Activated CD4-positive, CD25-positive, alpha-beta regulatory T cell treated with anti-CD3 and anti-CD28 coated beads, Interleukin-2, amount 50 U/mL, for 72 hours (primary cell): ENCODE results near the gene SYNE2.
"Not testable (repeated sequence)": the region's sequence is repeated elsewhere in the genome, so short reads cannot be mapped to it uniquely, and the experiment has no call there.

Source experiments
- DNase-seq: peaks from one replicate; pipeline ENCODE4 v3.0.0; 2021

SYNE2 gene

GRCh38 chr14:64040044-64040443, 187.2 kb downstream of the SYNE2 start:
- DNase-seq = no peak

- DNase-seq = not testable (repeated sequence)
These were observed 190.5 kb downstream of the SYNE2 start for GRCh38 chr14:64043296-64043695.

GRCh38 chr14:64045091-64045490, 192.3 kb downstream of the SYNE2 start:
- DNase-seq = no peak

GRCh38 chr14:64049616-64050381, 197.0 kb downstream of the SYNE2 start:
- DNase-seq = no peak

GRCh38 chr14:64053694-64054669, 201.2 kb downstream of the SYNE2 start:
- no peak for DNase-seq

GRCh38 chr14:64059454-64060198, 206.8 kb downstream of the SYNE2 start:
- no peak for DNase-seq

GRCh38 chr14:64060199-64060545, 207.4 kb downstream of the SYNE2 start:
- DNase-seq = no peak

GRCh38 chr14:64060648-64061096, 207.9 kb downstream of the SYNE2 start:
- DNase-seq = no peak

GRCh38 chr14:64061115-64061514, 208.3 kb downstream of the SYNE2 start:
- no peak for DNase-seq

- DNase-seq = no peak
These were observed 208.9 kb downstream of the SYNE2 start for GRCh38 chr14:64061706-64062105.

GRCh38 chr14:64062381-64063115, 209.7 kb downstream of the SYNE2 start:
- DNase-seq = no peak

GRCh38 chr14:64064447-64064846, 211.6 kb downstream of the SYNE2 start:
- DNase-seq = no peak

- no peak for DNase-seq
These were observed 217.0 kb downstream of the SYNE2 start for GRCh38 chr14:64069634-64070359.

GRCh38 chr14:64074961-64075612, 222.3 kb downstream of the SYNE2 start:
- DNase-seq = no peak

GRCh38 chr14:64075613-64076005, 222.8 kb downstream of the SYNE2 start:
- no peak for DNase-seq

GRCh38 chr14:64080452-64080851, 227.6 kb downstream of the SYNE2 start:
- no peak for DNase-seq

GRCh38 chr14:64081174-64081746, 228.5 kb downstream of the SYNE2 start:
- DNase-seq = no peak

GRCh38 chr14:64082837-64083236, 230.0 kb downstream of the SYNE2 start:
- DNase-seq = no peak

- DNase-seq = no peak
These were observed 235.8 kb downstream of the SYNE2 start for GRCh38 chr14:64088647-64088964.

GRCh38 chr14:64089920-64090319, 237.1 kb downstream of the SYNE2 start:
- no peak for DNase-seq

GRCh38 chr14:64091217-64091616, 238.4 kb downstream of the SYNE2 start:
- no peak for DNase-seq
